T-helper 9 cell (primary cell): ENCODE data around the gene MICU2.

Experiments
- DNase-seq: peaks from one replicate; pipeline ENCODE4 v3.0.0-alpha.2; 2020

Gene MICU2

GRCh38 chr13:21544515-21544914 is 59.5 kb downstream of the MICU2 start:
- DNase-seq: no peak

DNA sequence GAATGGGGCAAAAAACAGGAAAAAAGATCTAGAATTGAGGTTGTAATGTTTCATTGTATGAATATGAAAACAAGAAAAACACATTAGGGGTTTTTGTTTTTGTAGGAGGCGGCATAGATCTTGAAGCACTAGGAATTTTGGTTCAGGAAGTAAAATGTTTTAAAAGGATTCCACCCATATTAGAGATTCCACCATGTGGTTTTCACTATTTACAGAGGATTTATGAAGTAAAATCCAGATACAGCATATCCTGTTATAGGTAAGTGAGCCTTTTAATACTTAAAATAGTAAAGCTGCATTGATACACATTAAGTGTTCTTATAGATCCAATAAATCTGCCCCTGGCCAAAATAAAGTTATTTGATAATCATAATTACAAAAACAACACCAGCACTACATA is 61.4 kb downstream of the MICU2 start:
- no peak for DNase-seq

DNA sequence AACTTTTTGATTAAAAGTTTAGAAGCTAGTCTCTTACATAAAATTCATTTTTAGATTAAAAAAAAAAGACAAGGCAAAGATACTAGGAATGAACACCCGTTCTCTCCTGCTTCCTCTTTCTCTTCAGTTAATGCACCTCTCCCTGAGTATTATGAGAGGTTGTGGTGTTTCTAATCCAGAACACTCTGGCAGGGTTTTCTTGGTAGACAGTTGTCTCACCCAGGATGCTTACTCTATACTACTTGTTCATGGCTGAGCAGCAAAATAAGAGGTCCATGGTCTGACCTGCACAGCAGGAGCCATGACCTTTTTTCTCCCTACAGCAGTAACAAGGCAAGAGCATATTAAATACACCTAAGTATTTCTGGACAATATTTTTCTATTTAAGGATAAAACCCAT is 62.0 kb downstream of the MICU2 start:
- no peak for DNase-seq

DNA sequence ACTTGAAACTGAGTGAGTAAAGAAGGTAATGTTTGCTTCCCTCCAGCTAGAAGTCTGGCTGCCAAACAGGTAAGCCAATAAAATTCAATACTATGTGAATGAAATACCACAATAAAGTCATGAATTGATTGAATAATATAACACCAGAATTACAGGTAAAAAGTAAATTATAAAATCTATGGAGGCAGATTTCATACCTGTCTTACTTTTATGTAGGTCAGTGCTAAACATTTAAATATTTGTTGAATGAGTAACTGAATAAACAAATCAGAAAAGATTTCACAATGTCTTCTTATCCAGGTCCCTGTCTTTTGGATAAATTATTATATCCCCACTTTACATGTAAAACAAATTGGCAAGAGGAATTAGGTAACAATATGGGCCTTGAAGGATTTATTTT is 62.7 kb downstream of the MICU2 start:
- DNase-seq: no peak

- DNase-seq: no peak
Measured at GRCh38 chr13:21539687-21540086, 64.3 kb downstream of the MICU2 start.

DNA sequence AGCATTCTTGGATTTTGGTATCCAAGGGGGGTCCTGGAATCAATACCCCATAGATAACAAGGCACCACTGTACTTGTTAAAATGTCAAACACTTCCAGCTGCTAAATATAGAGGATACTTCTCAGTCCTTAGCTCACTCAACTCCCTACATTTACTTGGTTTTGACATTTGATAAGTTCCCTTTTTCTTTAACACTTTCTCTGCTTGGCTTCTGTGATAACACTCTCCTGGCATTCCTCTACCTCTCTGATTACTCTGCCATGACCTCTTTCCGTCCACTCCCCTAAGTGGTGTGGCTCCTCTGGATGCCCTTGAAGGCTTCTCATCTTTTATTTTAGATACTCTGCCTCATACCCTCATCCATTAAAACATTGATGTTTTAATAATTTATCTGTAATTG is 65.2 kb downstream of the MICU2 start:
- no peak for DNase-seq

GRCh38 chr13:21538280-21538679 is 65.7 kb downstream of the MICU2 start:
- DNase-seq: no peak

- no peak for DNase-seq
Measured at GRCh38 chr13:21537105-21537504, 66.9 kb downstream of the MICU2 start.

DNA sequence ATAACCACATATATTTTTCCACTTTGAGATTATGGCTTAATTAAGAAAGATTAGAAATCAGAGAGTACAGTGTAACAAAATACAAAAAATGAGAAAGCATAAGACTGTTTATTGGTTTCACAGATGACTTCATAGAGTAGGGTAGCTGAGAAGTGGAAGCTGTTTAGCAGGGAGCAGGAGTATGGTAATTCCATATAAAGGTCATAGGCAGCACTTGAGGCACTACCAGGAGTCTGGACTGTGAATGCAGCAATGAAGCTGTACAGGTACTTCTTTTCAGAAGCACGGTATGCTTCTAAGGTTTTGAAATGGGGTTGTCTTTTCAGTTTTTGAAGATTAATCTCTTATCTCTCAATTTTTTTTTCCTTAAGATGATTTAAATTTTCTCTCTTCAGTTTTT is 69.2 kb downstream of the MICU2 start:
- no peak for DNase-seq

DNA sequence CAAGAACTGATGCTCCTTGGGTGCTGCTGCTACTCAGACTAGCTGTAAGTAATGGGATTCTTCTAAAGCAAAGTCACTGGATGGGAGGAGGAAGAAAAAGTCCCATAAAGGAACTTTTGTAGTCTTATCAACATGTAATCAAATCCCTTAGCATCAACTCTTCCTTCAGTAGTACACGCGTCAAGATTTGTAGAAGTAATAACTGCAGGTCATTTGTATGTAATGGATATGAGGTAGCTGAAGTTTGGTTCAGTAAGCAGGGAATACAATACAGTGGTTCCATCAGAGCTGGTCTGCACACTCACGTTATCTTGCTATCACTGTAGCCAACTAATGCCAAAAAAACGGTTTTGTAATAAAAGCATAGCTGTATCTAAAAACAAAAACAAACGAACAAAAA is 72.5 kb downstream of the MICU2 start:
- DNase-seq: no peak

DNA sequence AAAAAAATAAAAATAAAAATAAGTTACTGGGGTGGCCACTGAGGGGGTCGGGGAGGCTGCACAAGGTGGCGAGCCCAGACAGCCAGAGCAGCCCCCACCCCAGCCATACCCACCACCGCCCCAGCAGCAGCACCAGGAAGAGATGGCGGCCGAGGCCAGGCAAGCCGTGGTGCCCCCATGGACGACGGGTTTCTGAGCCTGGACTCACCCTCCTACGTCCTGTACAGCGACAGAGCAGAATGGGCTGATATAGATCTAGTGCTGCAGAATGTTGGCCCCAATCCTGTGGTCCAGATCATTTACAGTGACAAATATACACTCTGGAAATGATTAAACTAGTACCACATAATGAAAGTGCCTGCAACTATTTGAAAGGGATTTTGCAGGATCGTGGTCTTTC is 73.3 kb downstream of the MICU2 start:
- no peak for DNase-seq

GRCh38 chr13:21529146-21529893 is 74.7 kb downstream of the MICU2 start:
- no peak for DNase-seq

DNA sequence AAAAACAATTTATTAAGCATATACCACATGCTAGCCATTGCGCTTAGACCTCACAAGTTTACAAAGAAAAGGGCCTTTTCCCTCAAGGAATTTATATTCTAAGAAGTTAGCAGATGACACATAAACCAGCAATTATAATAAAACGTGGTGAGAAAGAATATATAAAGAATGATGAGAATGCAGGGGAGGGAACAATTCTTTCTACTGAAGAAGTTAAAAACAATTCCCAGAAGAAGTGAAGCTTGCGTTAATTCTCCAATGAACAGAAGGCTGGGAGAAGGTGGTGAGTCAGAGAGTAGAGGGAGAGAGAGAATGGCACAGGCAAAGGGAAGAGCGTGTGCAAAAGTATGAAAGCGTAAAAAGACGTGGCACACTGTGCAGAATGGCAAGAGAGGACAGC is 75.4 kb downstream of the MICU2 start:
- DNase-seq: no peak

- no peak for DNase-seq
Measured at GRCh38 chr13:21526707-21527540, 77.0 kb downstream of the MICU2 start.

DNA sequence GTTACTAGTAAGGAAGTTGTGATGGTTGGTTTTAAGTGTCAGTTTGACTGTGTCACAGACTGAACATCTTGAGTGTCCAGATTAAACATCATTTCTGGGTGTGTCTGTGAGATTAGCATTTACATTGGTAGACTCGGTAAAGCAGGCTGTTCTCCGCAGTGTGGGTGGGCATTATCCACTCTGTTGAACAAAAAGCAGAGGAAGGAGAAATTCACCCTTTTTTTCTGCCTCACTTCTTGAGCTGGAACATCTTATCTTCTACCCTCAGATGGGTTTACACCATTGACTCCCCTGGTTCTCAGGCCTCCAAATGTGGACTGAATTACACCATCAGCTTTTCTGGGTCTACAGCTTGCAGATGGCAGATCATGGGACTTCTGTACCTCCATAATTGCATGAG is 81.1 kb downstream of the MICU2 start:
- no peak for DNase-seq

DNA sequence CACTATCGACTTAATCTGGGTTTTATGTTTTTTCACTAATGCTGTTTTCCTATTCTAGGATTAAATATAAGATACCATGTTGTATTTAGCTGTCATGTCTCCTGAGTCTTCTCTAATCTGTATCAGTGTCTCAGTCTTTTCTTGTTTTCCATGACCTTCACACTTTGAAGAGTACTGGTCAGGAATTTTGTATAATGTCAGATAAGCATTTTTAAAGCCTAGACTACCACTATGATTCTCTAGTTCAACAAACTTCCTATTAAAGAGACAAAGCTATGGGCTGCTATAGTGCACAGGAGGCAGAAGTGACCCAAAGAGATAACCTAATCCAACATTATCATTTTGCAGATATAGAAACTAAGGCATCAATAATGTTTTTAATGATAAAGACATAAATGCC is 81.8 kb downstream of the MICU2 start:
- DNase-seq: no peak

GRCh38 chr13:21518617-21519144 is 85.3 kb downstream of the MICU2 start:
- no peak for DNase-seq

DNA sequence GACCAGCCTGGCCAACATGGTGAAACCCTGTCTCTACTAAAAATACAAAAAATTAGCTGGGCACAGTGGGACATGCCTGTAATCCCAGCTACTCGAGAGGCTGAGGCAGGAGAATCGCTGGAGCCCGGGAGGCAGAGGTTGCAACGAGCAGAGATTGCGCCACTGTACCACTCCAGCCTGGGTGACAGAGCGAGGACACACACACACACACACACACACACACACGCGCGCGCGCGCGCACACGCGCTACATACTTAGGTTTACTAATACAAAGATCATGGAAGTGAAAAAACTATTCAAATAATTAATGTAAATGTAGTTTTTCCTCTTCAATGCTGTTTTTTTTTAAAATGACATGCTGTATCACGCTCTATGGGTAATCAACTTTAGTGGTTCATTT is 86.4 kb downstream of the MICU2 start:
- DNase-seq: no peak

GRCh38 chr13:21516805-21517204 is 87.2 kb downstream of the MICU2 start:
- no peak for DNase-seq

DNA sequence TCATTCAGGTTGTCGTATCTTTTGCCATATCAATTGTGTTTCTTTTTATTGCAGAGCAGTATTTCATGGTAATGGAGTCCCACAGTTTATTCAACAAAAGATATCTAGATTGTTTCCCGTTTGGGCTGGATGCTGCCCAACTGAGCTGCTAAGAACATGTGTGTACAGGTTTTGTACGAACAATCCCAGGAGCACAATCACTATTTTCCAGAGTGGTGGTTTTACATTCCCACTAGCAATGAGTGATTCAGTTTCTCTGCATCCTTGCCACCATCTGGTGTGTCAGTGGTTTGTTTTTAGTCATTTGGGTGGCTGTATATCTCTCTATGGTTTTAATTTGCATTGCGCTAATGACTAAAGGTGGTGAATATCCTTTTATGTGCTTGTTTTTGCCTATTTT is 92.1 kb downstream of the MICU2 start:
- DNase-seq: no peak

DNA sequence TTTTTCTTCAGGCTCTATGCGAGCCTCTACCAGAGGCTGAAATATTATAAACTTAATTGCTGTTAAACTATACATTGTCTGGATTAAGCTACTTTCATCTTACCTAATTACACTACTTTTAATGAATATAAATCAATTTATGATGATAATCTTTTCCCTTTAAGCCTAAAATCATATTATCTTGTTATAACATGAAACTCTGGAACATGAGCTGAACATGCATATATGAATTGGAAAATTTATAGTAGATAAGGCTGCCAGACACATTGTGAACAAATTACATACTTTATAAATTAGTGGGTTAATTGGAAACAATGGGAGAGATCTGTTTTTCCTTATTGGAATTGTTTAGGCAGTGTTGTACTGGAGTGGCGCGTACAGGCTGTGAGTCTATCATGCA is 99.6 kb downstream of the MICU2 start:
- DNase-seq: no peak

- DNase-seq: no peak
Measured at GRCh38 chr13:21501686-21502085, 102.3 kb downstream of the MICU2 start.

DNA sequence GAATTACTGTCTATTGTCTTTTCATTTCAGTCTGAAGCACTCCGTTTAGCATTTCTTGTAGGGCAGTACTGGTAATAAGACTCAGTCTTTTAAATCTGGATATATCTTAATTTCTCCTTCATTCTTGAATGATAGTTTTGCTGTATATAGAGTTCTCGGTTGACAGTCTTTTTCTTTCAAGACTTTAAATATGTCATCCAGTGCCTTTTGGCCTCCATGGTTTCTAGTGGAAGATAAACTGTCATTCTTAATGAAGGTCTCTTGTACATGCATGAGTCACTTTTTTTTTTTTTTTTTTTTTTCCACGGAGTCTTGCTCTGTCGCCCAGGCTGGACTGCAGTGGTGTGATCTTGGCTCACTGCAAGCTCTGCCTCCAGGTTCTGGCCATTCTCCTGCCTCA is 117.6 kb downstream of the MICU2 start:
- no peak for DNase-seq

- DNase-seq: no peak
Measured at GRCh38 chr13:21483748-21484147, 120.2 kb downstream of the MICU2 start.
